Astrocyte (in vitro differentiated cells and primary cell): Measurements from ENCODE around the gene POSTN. TPM values are rescaled to one million over a fixed set of nuclear protein-coding genes. Genes with fewer than 3 reads are reported as not detected.
A peak's percentile ranks its signal among the peaks of the same experiment; 100 is the strongest.

Source experiments
- DNase-seq: peaks from one replicate; pipeline ENCODE4 v3.0.0-alpha.2; 2010; ENCODE audit warnings: low read depth
- FAIRE-seq: peaks from 2 replicates; lab custom pipeline; 2011; peaks lifted over from hg19 to GRCh38; lab: Jason Lieb, UNC
- H2AFZ ChIP-seq: 2 replicates; pipeline ENCODE4 v1.6.0; 2012; ENCODE audit warnings: low read depth, low read length, inconsistent platforms
- H3K27ac ChIP-seq: 2 replicates; pipeline ENCODE4 v1.5.1; 2011; ENCODE audit warnings: low read depth, low read length, inconsistent platforms
- H3K27me3 ChIP-seq: 2 replicates; pipeline ENCODE4 v1.6.0; 2011; ENCODE audit warnings: low read length, inconsistent platforms; ENCODE audit not compliant: insufficient read depth
- H3K36me3 ChIP-seq: 2 replicates; pipeline ENCODE4 v1.5.1; 2011; ENCODE audit warnings: low read length, inconsistent platforms; ENCODE audit not compliant: insufficient read depth
- H3K4me1 ChIP-seq: 2 replicates; pipeline ENCODE4 v1.5.1; 2011; ENCODE audit warnings: low read length, inconsistent platforms; ENCODE audit not compliant: insufficient read depth
- H3K4me2 ChIP-seq: 2 replicates; pipeline ENCODE4 v1.6.0; 2012; ENCODE audit warnings: low read length, inconsistent platforms
- H3K4me3 ChIP-seq: 2 replicates; pipeline ENCODE4 v1.5.1; 2011; ENCODE audit warnings: low read depth, mild to moderate bottlenecking, low read length, inconsistent platforms; ENCODE audit not compliant: insufficient read depth
- H3K79me2 ChIP-seq: 2 replicates; pipeline ENCODE4 v1.6.0; 2012; ENCODE audit warnings: mild to moderate bottlenecking, low read length, inconsistent platforms; ENCODE audit not compliant: insufficient read depth
- H3K9ac ChIP-seq: 2 replicates; pipeline ENCODE4 v1.6.0; 2012; ENCODE audit warnings: mild to moderate bottlenecking, low read length, inconsistent platforms
- H3K9me3 ChIP-seq: 2 replicates; pipeline ENCODE4 v1.5.1; 2012; ENCODE audit warnings: low read depth, mild to moderate bottlenecking, low read length, inconsistent platforms; ENCODE audit not compliant: insufficient read depth
- H4K20me1 ChIP-seq: 2 replicates; pipeline ENCODE4 v1.6.0; 2012; ENCODE audit warnings: low read length, inconsistent platforms; ENCODE audit not compliant: insufficient read depth
- H3K27ac Mint-ChIP-seq: one replicate; pipeline ENCODE4 v1.8.0; 2021; ENCODE audit warnings: mild to moderate bottlenecking, mixed read lengths; ENCODE audit not compliant: unreplicated experiment
- H3K27me3 Mint-ChIP-seq: one replicate; pipeline ENCODE4 v1.8.0; 2021; ENCODE audit warnings: low read depth, mixed read lengths; ENCODE audit not compliant: unreplicated experiment
- H3K36me3 Mint-ChIP-seq: one replicate; pipeline ENCODE4 v1.8.0; 2021; ENCODE audit warnings: low read depth, mixed read lengths; ENCODE audit not compliant: unreplicated experiment
- H3K4me1 Mint-ChIP-seq: one replicate; pipeline ENCODE4 v1.8.0; 2021; ENCODE audit warnings: low read depth, mixed read lengths; ENCODE audit not compliant: unreplicated experiment
- H3K4me3 Mint-ChIP-seq: one replicate; pipeline ENCODE4 v1.8.0; 2021; ENCODE audit warnings: mild to moderate bottlenecking, moderate library complexity, mixed read lengths; ENCODE audit not compliant: unreplicated experiment
- H3K9me3 Mint-ChIP-seq: one replicate; pipeline ENCODE4 v1.8.0; 2021; ENCODE audit warnings: mild to moderate bottlenecking, mixed read lengths; ENCODE audit not compliant: unreplicated experiment
- EZH2 ChIP-seq: IDR thresholded peaks from 2 replicates; pipeline ENCODE4 v1.6.1; 2012; ENCODE audit warnings: mild to moderate bottlenecking, low read length, inconsistent platforms; ENCODE audit not compliant: insufficient read depth
- total RNA-seq: library from RNA; stranded (reverse); gene quantifications from 2 replicates; pipeline ENCODE4 v1.2.1, GENCODE V29; 2021
- TF ChIP-seq, protein P1 (sequence below): IDR thresholded peaks from 2 replicates; pipeline ENCODE4 v1.5.1; 2011; ENCODE audit warnings: low read depth, mild to moderate bottlenecking, inconsistent platforms, low read length, moderate library complexity; ENCODE audit not compliant: insufficient read depth

Gene POSTN
- total RNA-seq, 1 donor from 2014 or later: 18.6 TPM

DNA sequence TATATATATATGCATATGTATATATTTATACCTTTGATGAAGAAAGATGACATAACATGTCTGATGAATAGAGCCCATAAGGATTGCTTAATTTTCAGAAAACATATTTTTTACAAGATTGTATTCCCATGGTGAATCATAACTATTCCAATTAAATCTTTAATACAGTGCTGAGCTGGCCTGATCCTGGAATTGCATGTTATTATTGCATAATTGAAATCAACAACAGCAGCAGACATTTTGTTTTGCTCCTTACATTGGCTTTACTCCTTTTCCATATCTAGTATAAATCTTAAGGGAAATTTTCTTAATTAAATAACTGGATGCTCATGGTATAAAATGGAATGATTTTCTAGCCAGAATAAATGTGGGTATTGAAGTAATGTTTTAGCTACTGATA, 22.0 kb downstream of the POSTN start:
- Histone ChIP-seq H3K27ac (no peak overlapping the region), H3K9me3 (no peaks in the 10 kb centered on the region), H2AFZ (no peak overlapping the region), H3K4me3 (no peak overlapping the region), H3K36me3 (peaks cover 20% of the 10 kb centered on the region), H3K9ac (no peak overlapping the region), H4K20me1 (no peaks in the 10 kb centered on the region), H3K4me1 (no peaks in the 10 kb centered on the region), H3K27me3 (no peaks in the 10 kb centered on the region), H3K79me2 (no peaks in the 10 kb centered on the region), H3K4me2 (no peak overlapping the region)
- H3K27ac Mint-ChIP-seq: no peak overlapping the region
- H3K36me3 Mint-ChIP-seq: no peaks in the 10 kb centered on the region
- no peaks in the 10 kb centered on the region for H3K27me3 Mint-ChIP-seq
- H3K4me1 Mint-ChIP-seq: no peaks in the 10 kb centered on the region
- H3K9me3 Mint-ChIP-seq: no peaks in the 10 kb centered on the region
- FAIRE-seq (no peak), DNase-seq (no peak)
- TF ChIP-seq EZH2: no peak
- TF ChIP-seq, protein P1, sequence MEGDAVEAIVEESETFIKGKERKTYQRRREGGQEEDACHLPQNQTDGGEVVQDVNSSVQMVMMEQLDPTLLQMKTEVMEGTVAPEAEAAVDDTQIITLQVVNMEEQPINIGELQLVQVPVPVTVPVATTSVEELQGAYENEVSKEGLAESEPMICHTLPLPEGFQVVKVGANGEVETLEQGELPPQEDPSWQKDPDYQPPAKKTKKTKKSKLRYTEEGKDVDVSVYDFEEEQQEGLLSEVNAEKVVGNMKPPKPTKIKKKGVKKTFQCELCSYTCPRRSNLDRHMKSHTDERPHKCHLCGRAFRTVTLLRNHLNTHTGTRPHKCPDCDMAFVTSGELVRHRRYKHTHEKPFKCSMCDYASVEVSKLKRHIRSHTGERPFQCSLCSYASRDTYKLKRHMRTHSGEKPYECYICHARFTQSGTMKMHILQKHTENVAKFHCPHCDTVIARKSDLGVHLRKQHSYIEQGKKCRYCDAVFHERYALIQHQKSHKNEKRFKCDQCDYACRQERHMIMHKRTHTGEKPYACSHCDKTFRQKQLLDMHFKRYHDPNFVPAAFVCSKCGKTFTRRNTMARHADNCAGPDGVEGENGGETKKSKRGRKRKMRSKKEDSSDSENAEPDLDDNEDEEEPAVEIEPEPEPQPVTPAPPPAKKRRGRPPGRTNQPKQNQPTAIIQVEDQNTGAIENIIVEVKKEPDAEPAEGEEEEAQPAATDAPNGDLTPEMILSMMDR: no peak
- no peak overlapping the region for H3K4me3 Mint-ChIP-seq

DNA sequence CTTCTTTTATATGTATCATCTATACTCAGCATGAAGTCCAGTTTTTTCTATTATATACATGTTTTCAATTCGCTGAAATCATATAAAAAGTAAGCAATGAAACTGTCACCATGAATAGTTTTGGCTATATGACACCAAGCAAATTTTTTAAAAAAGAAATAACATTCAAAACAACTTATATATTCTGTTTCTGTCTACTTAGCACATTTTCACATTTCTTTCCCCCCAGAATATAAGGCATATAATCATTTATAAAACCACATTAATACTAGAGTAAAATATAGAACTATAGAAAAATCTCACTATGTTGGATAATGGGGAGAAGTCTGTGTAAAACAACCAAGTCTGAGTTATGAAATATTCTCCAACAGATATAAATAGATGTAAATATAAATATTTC, 33.1 kb downstream of the POSTN start:
- Histone ChIP-seq H3K27me3 (no peaks in the 10 kb centered on the region), H2AFZ (no peak overlapping the region), H3K4me2 (no peak overlapping the region), H3K9me3 (no peaks in the 10 kb centered on the region), H3K9ac (no peak overlapping the region), H3K36me3 (no peaks in the 10 kb centered on the region), H3K4me3 (no peak overlapping the region), H3K79me2 (no peaks in the 10 kb centered on the region), H4K20me1 (no peaks in the 10 kb centered on the region), H3K27ac (no peak overlapping the region), H3K4me1 (no peaks in the 10 kb centered on the region)
- no peak overlapping the region for H3K27ac Mint-ChIP-seq
- no peaks in the 10 kb centered on the region for H3K9me3 Mint-ChIP-seq
- DNase-seq (no peak), FAIRE-seq (no peak)
- no peaks in the 10 kb centered on the region for H3K27me3 Mint-ChIP-seq
- TF ChIP-seq, protein P1: no peak
- TF ChIP-seq EZH2: no peak
- H3K4me1 Mint-ChIP-seq: peaks cover 2% of the 10 kb centered on the region
- H3K4me3 Mint-ChIP-seq: no peak overlapping the region
- no peaks in the 10 kb centered on the region for H3K36me3 Mint-ChIP-seq

DNA sequence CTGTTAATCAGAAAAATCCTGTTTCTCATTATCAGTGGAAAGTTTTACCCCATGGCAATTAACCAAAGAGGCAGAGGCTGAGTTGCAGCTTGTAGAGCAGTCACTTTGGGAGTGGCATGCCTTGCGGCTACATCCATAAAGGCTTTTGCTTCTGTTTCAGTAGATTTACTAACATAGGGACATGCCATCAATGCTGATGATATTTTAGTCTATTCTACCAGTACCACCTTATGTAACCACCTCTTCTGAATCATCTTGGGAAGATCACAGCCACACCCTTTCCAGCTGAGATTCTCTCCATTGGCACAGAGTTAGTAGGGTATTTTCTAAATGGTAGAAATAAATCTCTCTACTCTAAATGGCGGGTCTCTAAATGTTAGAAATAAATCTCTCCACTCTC, 37.5 kb downstream of the POSTN start:
- H3K27ac ChIP-seq: no peak overlapping the region
- no peak for FAIRE-seq

More for the DNA sequence above, 37.5 kb downstream of the POSTN start:
- H3K4me3 ChIP-seq: no peak overlapping the region
- H4K20me1 ChIP-seq: no peaks in the 10 kb centered on the region
- H3K27me3 Mint-ChIP-seq: no peaks in the 10 kb centered on the region
- H3K27ac Mint-ChIP-seq: no peak overlapping the region
- no peak overlapping the region for H3K4me2 ChIP-seq
- H3K4me1 Mint-ChIP-seq: peaks cover 2% of the 10 kb centered on the region
- no peaks in the 10 kb centered on the region for H3K27me3 ChIP-seq
- H2AFZ ChIP-seq: no peak overlapping the region
- H3K36me3 Mint-ChIP-seq: no peaks in the 10 kb centered on the region
- TF ChIP-seq, protein P1: no peak
- no peak for TF ChIP-seq EZH2
- peak; percentile 16 for DNase-seq
- H3K79me2 ChIP-seq: no peaks in the 10 kb centered on the region
- H3K9ac ChIP-seq: no peak overlapping the region
- H3K4me3 Mint-ChIP-seq: no peak overlapping the region
- no peaks in the 10 kb centered on the region for H3K4me1 ChIP-seq
- H3K9me3 Mint-ChIP-seq: peaks cover 15% of the 10 kb centered on the region
- no peaks in the 10 kb centered on the region for H3K9me3 ChIP-seq
- no peaks in the 10 kb centered on the region for H3K36me3 ChIP-seq
